K562 (cell line): Measurements from ENCODE around the gene OR10D3. TPM values are rescaled to one million over a fixed set of nuclear protein-coding genes. Genes with fewer than 3 reads are reported as not detected.

Experiments
- BMI1 ChIP-seq: fragments of 150-350 bp; IDR thresholded peaks from 2 replicates; pipeline ENCODE4 v1.6.1; 2014; ENCODE audit warnings: low read length
- CBFA2T2 ChIP-seq: fragments of 450-650 bp; conservative IDR thresholded peaks from 2 replicates; pipeline ENCODE4 v1.6.1; 2017; ENCODE audit warnings: mild to moderate bottlenecking
- CBX2 ChIP-seq: fragments of 200-600 bp; sonication (generic); IDR thresholded peaks from one replicate; pipeline ENCODE4 v1.6.1; 2012; ENCODE audit warnings: mild to moderate bottlenecking, low read length, inconsistent platforms; ENCODE audit not compliant: insufficient read depth, poor library complexity, severe bottlenecking
- CEBPB ChIP-seq: fragments of 450-650 bp; IDR thresholded peaks from 2 replicates; pipeline ENCODE4 v1.6.1; 2016; ENCODE audit warnings: missing genetic modification characterization, missing compliant biosample characterization
- E4F1 ChIP-seq: fragments of 250-450 bp; sonication (Bioruptor Pico); IDR thresholded peaks from 2 replicates; pipeline ENCODE4 v1.5.0; 2021; ENCODE audit warnings: mild to moderate bottlenecking, borderline replicate concordance
- FOXA1 ChIP-seq: fragments of 450-650 bp; IDR thresholded peaks from 2 replicates; pipeline ENCODE4 v1.6.1; 2016; ENCODE audit warnings: mild to moderate bottlenecking, borderline replicate concordance
- GTF2F1 ChIP-seq: IDR thresholded peaks from 2 replicates; pipeline ENCODE4 v1.6.1; 2011; ENCODE audit warnings: low read depth, low read length, improper control_type of control experiment
- HDAC2 ChIP-seq: fragments of 450-650 bp; IDR thresholded peaks from 2 replicates; pipeline ENCODE4 v1.6.1; 2016; ENCODE audit warnings: mild to moderate bottlenecking
- HIVEP1 ChIP-seq: fragments of 250-450 bp; sonication (Bioruptor Pico); IDR thresholded peaks from 2 replicates; pipeline ENCODE4 v1.4.0; 2020; ENCODE audit warnings: mild to moderate bottlenecking
- KHSRP ChIP-seq: fragments of 450-650 bp; IDR thresholded peaks from 2 replicates; pipeline ENCODE4 v1.6.1; 2017
- MCM3 ChIP-seq: fragments of 450-650 bp; IDR thresholded peaks from 2 replicates; pipeline ENCODE4 v1.6.1; 2016
- NONO ChIP-seq, 2 experiments: fragments of 200-400 bp in 1 of 2; fragments of 450-650 bp in 1 of 2; formaldehyde crosslinking in 1 of 2; IDR thresholded peaks; 2 replicates each; pipeline ENCODE4 v1.6.1; 2017; ENCODE audit warnings: low read depth in 2 of 2, mild to moderate bottlenecking in 2 of 2, moderate library complexity in 2 of 2, low read length in 1 of 2
- NR2C2 ChIP-seq, 2 experiments: fragments of 200-800 bp in 1 of 2; sonication (Bioruptor generic) in 1 of 2; sonication (generic) in 1 of 2; formaldehyde crosslinking in 1 of 2; IDR thresholded peaks; 2 replicates each; pipeline versions ENCODE4 v1.6.1 to v1.8.0; 2016 to 2022; ENCODE audit warnings: mild to moderate bottlenecking in 1 of 2, missing compliant biosample characterization in 1 of 2, missing genetic modification characterization in 1 of 2, missing genetic modification reagents in 1 of 2
- PHB2 ChIP-seq: fragments of 450-650 bp; IDR thresholded peaks from 2 replicates; pipeline ENCODE4 v1.6.1; 2017; ENCODE audit warnings: low read depth
- SIX5 ChIP-seq, 2 experiments: IDR thresholded peaks; 2 replicates each; pipeline ENCODE4 v1.6.1; 2011; ENCODE audit warnings: low read length in 2 of 2, borderline replicate concordance in 1 of 2, low read depth in 1 of 2, mild to moderate bottlenecking in 1 of 2, moderate library complexity in 1 of 2; ENCODE audit not compliant: insufficient read depth in 1 of 2
- SREBF2 ChIP-seq: sonication (generic); formaldehyde crosslinking; IDR thresholded peaks from 2 replicates; pipeline ENCODE4 v1.4.0; 2020; ENCODE audit warnings: mild to moderate bottlenecking, missing genetic modification reagents
- TAL1 ChIP-seq: fragments of 450-650 bp; IDR thresholded peaks from 2 replicates; pipeline ENCODE4 v1.6.1; 2016; ENCODE audit warnings: mild to moderate bottlenecking
- THRAP3 ChIP-seq: fragments of 450-650 bp; IDR thresholded peaks from 2 replicates; pipeline ENCODE4 v1.6.1; 2016; ENCODE audit warnings: mild to moderate bottlenecking, inconsistent platforms, borderline replicate concordance
- ZNF134 ChIP-seq: fragments of 250-450 bp; sonication (Bioruptor Pico); conservative IDR thresholded peaks from 2 replicates; pipeline ENCODE4 v1.4.0; 2020
- ZNF175 ChIP-seq: fragments of 200-800 bp; sonication (Bioruptor generic); IDR thresholded peaks from 2 replicates; pipeline ENCODE4 v1.6.1; 2016; ENCODE audit warnings: low read depth, mild to moderate bottlenecking, missing genetic modification characterization, missing compliant biosample characterization
- ZNF212 ChIP-seq: fragments of 450-650 bp; formaldehyde crosslinking; IDR thresholded peaks from 2 replicates; pipeline ENCODE4 v1.4.0; 2020; ENCODE audit warnings: mild to moderate bottlenecking
- ZNF217 ChIP-seq: sonication (generic); formaldehyde crosslinking; IDR thresholded peaks from 2 replicates; pipeline ENCODE4 v1.8.0; 2022; ENCODE audit warnings: mild to moderate bottlenecking, missing genetic modification reagents
- ZNF239 ChIP-seq: fragments of 250-450 bp; sonication (Bioruptor Pico); IDR thresholded peaks from 2 replicates; pipeline ENCODE4 v1.4.0; 2020; ENCODE audit warnings: mild to moderate bottlenecking
- ZNF347 ChIP-seq: fragments of 450-650 bp; formaldehyde crosslinking; IDR thresholded peaks from 2 replicates; pipeline ENCODE4 v1.4.0; 2020; ENCODE audit warnings: low read depth, mild to moderate bottlenecking, moderate library complexity
- ZNF395 ChIP-seq: fragments of 200-800 bp; sonication (Bioruptor generic); IDR thresholded peaks from 2 replicates; pipeline ENCODE4 v1.6.1; 2017; ENCODE audit warnings: missing genetic modification characterization, missing compliant biosample characterization
- ZNF445 ChIP-seq: fragments of 250-450 bp; sonication (Bioruptor Pico); IDR thresholded peaks from 2 replicates; pipeline ENCODE4 v1.4.0; 2020; ENCODE audit warnings: low read depth, mild to moderate bottlenecking, moderate library complexity
- ZNF707 ChIP-seq: fragments of 250-450 bp; sonication (Bioruptor Pico); conservative IDR thresholded peaks from 2 replicates; pipeline ENCODE4 v1.8.0; 2022; ENCODE audit warnings: inconsistent platforms, mild to moderate bottlenecking, moderate library complexity
- polyA plus RNA-seq, 8 experiments: library from polyadenylated mRNA; depleted of rRNA in 4 of 8; stranded (reverse) in 5 of 8; unstranded in 3 of 8; fragments of >200 nt; fragmentation: Nextera tagmentation in 2 of 8; fragmentation: Illumina TruSeq in 1 of 8; extraction: Ambion mirVana in 2 of 8; extraction: Trizol in 1 of 8; gene quantifications; 2 replicates each; pipeline versions ENCODE4 v1.2.1 to v1.2.3, GENCODE V29; 2011 to 2014; ENCODE audit warnings: inconsistent platforms in 1 of 8, missing spikeins in 1 of 8
- total RNA-seq, 7 experiments: library from RNA; depleted of rRNA in 6 of 7; stranded (reverse); fragments of >200 nt in 6 of 7; fragmentation: Illumina TruSeq in 2 of 7; extraction: Trizol in 2 of 7; gene quantifications; 2 replicates each; pipeline versions ENCODE4 v1.2.1 to v1.2.3, GENCODE V29; 2011 to 2021; ENCODE audit warnings: low replicate concordance in 1 of 7
- TF ChIP-seq, protein P1 (sequence below): sonication (generic); formaldehyde crosslinking; IDR thresholded peaks from 2 replicates; pipeline ENCODE4 v1.8.1; 2023; ENCODE audit warnings: mild to moderate bottlenecking, missing genetic modification reagents, moderate library complexity

Gene OR10D3
- total and polyA plus RNA-seq, 9 of the 15 experiments (the other 6 are each of a cell fraction or from before 2014, with no cell fraction given) = 0.07 to 2.9 (median 0.80) TPM; not detected in 1

DNA sequence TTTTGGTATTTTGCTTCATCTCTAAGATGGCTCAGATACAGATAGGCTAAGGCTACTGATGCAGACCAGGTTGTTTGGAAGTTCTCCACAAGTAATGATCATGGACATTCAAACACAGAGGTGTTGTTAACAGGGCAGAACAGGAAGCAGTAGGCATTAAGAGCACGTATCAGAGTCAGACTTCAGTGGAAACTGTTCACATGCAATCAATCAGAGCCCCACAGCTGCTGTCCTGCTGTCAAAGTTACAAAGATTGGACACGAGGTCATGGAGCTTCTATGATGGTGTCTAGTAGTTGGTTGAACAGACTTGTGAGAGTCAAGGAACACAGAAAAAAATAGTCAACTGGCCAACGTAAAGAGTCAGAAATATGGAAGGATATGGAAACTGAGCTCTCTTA, 19.8 kb downstream of the OR10D3 start (continued):
- TF ChIP-seq ZNF347 = no peak
- TF ChIP-seq THRAP3 = no peak
- TF ChIP-seq SREBF2 (CRISPR knock-in tag) = no peak
- no peak for TF ChIP-seq ZNF217 (CRISPR knock-in tag)
- no peak for TF ChIP-seq CEBPB
- TF ChIP-seq MCM3 = no peak
- TF ChIP-seq GTF2F1 = no peak
- TF ChIP-seq ZNF395 = 0 out of 2 replicates have a peak, but pooled peaks have one; percentile 22
- TF ChIP-seq HDAC2 = no peak
- TF ChIP-seq NONO (IDR thresholded peaks at IDR 0.05; ENCODE audit: low read depth in 2 of 2, low read length in 1 of 2) = no peak
- peak; percentile 58 for TF ChIP-seq CBFA2T2
- TF ChIP-seq TAL1 = peak; percentile 49
- no peak for TF ChIP-seq BMI1
- no peak for TF ChIP-seq ZNF212 (CRISPR knock-in tag)
- TF ChIP-seq, protein P1, sequence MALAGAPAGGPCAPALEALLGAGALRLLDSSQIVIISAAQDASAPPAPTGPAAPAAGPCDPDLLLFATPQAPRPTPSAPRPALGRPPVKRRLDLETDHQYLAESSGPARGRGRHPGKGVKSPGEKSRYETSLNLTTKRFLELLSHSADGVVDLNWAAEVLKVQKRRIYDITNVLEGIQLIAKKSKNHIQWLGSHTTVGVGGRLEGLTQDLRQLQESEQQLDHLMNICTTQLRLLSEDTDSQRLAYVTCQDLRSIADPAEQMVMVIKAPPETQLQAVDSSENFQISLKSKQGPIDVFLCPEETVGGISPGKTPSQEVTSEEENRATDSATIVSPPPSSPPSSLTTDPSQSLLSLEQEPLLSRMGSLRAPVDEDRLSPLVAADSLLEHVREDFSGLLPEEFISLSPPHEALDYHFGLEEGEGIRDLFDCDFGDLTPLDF = no peak
- TF ChIP-seq ZNF707 = no peak
- TF ChIP-seq ZNF239 (CRISPR knock-in tag) = no peak
- TF ChIP-seq NR2C2 (CRISPR knock-in tag; IDR thresholded peaks at IDR 0.05) = no peak
- TF ChIP-seq NR2C2 (tag; IDR thresholded peaks at IDR 0.05) = no peak
- TF ChIP-seq FOXA1 = no peak
- TF ChIP-seq KHSRP = no peak
- TF ChIP-seq PHB2 = no peak
- no peak for TF ChIP-seq ZNF445
- TF ChIP-seq ZNF134 (CRISPR knock-in tag) = no peak
- TF ChIP-seq E4F1 (CRISPR knock-in tag) = no peak
- no peak for TF ChIP-seq HIVEP1 (CRISPR knock-in tag)
- TF ChIP-seq SIX5 (IDR thresholded peaks at IDR 0.05; ENCODE audit: borderline replicate concordance in 1 of 2, insufficient read depth in 1 of 2, low read depth in 1 of 2, low read length in 2 of 2) = no peak
- TF ChIP-seq CBX2 = no peak
- 0 out of 2 replicates have a peak, but pooled peaks have one; percentile 31 for TF ChIP-seq ZNF175
